GM19240 (cell line): ENCODE data around the gene DLEU7.

Source experiments
- DNase-seq: peaks from one replicate; pipeline ENCODE4 v3.0.0; 2011; ENCODE audit warnings: low spot score; ENCODE audit not compliant: insufficient read length

Gene DLEU7

GRCh38 chr13:50843257-50844083, at the start of gene DLEU7:
DLEU7 (minus strand) TSS chr13:50843692; CDS start chr13:50843646, 46 bp downstream.
- no peak for DNase-seq

DNA sequence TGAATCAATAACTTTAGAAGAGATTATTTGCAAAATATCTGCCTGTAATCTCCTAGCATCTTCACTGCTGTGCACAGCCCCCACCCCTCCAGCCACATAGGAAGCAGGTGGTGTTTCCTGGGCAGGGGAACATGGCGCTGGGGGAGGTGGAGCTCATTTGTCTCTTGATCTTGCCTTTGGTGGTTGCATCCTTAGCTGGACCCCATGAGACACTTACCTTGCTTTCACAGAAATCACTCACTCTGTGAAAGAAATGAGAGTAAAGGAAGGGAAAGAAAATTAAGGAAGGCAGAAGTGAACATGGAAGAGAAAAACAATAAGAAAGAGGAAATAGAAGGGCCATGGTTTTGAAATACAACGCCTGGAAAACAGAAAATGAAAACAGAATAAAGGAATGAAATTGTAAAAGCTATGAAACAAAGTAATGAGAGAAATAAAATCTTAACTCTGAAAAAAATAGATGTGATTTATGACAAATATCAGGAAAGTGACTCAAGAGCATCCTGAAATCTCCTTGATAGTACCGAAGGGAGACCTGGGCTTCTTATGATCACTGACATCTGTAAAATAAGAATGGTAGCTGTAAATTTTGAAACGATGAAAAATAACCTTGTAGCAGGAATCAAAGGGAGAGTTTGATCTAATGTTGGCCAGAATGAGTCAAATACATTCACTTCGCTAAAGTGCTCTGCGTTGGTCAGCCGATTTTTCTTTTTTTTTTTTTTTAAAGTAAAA, 48.9 kb upstream of the DLEU7 start:
- no peak for DNase-seq

- DNase-seq: no peak
These were observed 47.7 kb upstream of the DLEU7 start for GRCh38 chr13:50891206-50891605.

DNA sequence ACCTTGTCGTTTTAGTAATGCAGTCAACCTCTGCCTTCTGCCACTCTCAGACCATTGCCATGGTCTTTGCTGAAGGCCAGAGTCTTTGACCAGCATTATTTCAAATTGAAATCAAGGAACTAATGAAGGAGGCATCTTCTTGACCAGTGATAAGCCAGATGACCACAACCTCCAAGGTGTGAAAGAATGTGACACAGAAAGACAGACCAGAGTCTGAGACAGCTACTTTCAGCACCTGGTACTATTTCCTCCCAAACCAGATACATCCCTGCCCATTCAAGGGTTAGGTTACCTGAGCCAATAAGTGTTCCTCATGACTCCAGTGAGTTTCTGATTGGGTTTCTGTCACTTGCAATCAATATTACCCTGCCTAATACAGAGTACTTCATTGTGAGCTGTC, 45.8 kb upstream of the DLEU7 start:
- no peak for DNase-seq

- DNase-seq: no peak
These were observed 44.9 kb upstream of the DLEU7 start for GRCh38 chr13:50888362-50888761.

DNA sequence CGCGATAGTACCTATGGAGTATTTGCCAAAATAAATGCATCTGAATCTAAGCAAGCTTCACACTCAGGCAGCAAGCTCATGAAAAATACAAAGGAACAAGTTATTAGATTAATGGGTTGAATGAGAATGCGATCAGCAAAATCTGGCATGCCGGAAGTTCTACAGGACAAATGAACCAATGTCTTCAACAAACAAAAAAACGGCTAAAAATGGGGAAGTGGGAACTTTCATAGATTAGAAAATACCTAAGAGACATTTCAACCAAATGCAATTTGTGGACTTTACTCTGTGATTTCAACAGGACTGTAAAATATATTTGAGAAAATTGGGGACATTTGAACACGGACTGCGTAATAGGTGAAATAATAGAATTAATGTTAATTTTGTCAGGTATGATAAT, 43.7 kb upstream of the DLEU7 start:
- no peak for DNase-seq

DNA sequence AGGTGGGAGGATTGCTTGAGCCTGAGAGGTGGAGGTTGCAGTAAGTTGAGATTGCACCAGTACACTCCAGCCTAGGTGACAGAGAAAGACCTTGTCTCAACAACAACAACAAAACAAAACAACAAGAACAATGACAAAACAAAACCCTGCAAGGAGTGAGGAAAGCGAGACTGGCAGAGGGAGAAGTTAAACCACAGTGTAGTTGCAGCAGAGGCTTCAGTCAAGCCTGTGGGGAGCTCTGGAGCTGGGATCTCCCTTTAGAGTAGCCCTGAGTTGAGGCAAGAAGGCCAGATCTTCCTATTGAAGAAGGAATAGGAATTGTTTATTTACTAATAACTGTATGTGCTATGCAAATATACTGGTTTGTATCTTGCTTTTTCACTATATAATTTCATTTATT, 40.8 kb upstream of the DLEU7 start:
- no peak for DNase-seq

DNA sequence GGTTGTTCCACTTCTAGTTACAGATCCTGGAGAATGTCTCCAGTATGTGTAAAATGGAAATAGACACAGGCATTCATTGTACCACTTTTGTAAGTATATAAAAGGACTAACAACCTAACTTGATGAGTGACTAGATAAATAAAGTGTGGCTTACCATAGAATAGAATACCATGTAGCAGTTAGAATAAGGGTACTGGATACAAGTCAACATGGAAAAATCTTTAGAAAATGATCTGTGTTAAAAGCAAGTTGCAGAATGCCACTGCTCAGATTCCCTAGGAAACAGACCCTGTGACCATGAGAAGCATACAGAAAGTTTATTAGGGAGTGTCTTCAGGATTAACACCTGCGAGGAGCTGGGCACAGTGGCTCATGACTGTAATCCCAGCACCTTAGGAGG, 40.2 kb upstream of the DLEU7 start:
- no peak for DNase-seq

DNA sequence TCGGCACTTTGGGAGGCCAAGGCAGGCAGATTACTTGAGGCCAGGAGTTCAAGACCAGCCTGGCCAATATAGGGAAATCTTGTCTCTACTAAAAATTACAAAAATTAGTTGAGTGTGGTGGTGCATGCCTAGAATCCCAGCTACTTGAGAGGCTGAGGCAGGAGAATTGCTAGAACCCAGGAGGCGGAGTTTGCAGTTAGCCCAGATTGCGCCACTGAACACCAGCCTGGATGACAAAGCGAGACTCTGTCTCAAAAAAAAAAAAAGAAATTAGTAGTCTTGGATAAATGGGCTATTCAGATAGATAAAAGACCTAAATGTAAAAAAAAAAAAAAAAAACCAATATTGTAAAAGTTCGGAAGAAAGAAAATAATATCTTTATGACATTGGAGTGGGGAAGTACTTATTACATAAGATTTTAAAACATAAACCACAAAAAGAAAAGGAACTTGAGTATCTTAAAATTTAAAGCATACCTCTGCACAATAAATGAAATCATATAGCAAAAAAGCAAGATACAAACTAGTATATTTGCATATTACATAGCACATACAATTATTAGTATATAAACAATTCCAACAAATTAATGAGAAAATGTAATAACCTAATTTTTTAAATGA, 39.4 kb upstream of the DLEU7 start:
- DNase-seq: no peak

DNA sequence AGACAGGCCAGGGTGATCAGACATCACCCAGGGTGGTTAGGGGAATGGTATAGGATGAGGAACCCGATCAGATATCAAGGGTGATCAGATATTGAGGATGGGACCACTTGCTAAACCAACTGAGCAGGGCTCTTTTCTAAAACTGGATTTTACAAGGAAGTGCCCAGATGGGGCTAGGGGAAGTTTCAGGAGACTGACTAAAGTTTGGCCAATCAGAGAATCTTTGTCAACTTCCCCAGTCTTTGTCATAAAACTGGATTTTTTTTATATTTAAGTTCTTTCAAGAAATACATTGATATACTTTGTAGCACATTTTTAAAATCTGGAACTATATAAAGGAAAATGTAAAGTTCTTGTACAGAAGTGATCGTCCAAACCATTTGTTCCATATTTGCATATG, 30.5 kb upstream of the DLEU7 start:
- DNase-seq: no peak

- no peak for DNase-seq
These were observed 30.0 kb upstream of the DLEU7 start for GRCh38 chr13:50873467-50873866.

DNA sequence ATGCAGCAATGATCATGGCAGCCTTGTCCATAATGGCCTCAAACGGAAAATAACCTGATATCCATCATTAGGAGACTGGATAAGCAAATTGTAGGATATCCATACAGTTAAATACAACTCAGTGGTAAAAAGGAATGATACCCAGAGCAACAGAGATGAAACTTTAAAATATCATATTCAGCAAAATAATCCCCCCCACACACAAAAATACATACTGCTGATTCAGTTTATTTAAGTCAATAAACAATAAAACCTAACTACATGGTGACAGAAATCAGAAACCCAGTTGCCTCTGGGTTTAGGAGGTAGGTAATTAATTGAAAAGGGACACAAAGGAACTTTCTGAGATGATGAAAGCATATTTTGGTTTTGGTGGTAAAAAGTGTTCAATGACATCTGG, 27.9 kb upstream of the DLEU7 start:
- DNase-seq: no peak

DNA sequence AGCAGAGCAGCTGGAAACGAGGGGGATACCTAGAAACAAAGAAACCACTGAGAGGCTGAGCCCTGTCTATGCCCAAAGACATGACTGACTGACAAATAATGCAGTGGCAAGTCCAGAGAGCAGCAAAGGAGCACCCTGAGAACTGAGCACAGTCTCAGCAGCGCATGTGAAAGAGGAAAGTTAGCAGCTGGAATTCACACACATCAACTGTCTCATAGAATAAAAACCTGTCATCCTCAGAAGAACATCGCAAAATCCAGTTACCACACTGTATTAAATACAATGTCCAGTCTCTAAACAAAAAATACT, 24.1 kb upstream of the DLEU7 start:
- no peak for DNase-seq

DNA sequence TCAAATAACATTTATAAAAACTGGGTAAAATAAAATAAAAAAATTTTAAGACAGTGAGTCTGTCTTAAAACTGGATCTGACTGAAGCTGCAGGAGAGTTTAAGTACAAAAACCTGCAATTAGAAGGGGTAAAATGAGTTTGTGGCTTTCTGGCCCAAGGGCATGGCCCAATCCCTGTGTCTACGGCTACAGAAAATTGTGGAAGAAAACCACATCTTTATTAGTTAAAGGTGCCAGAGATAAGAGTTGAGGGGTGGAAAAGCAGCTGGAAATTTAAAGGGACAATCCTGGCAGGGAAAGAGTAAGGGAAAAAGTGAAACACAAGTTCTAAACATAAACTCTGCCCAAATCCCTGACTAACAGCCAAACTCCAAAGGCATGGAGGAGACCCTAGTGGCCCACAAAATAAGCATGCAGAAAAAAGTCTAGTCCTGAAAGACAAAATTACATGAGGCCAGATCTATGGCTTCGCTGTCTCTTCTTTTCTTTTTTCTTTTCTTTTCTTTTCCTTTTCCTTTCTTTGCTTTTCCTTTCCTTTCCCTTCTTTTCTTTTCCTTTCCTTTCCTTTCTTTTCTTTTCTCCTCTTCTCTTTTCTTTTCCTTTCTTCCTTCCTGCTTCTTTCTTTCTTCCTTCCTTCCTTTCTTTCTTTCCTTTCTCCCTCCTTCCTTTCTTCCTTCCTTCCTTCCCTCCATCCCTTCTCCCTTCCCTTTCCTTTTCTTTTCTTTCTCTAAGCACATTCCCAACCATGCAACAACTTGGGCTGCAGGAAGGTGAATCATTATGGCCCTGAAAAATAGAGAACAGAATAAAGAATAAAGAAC, 23.5 kb upstream of the DLEU7 start:
- no peak for DNase-seq

GRCh38 chr13:50864492-50864891, 21.0 kb upstream of the DLEU7 start:
- DNase-seq: no peak

- no peak for DNase-seq
These were observed 12.2 kb upstream of the DLEU7 start for GRCh38 chr13:50855681-50856080.

DNA sequence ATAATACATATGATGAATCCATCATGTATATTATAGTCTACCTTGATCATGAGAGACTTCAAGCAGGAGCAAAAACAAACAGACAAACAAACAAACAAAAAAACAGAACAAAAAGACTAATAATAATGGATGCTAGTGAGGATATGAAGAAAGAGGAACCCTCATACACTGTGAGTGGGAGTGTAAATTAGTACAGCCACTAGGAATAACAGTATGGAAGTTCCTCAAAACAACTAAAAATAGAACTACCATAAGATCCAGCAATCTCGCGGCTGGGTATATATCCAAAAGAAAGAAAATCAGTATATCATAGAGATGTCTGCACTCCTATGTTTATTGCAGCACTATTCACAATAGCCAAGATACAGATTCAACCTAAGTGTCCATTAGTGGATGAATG, 7.0 kb upstream of the DLEU7 start:
- DNase-seq: no peak

DNA sequence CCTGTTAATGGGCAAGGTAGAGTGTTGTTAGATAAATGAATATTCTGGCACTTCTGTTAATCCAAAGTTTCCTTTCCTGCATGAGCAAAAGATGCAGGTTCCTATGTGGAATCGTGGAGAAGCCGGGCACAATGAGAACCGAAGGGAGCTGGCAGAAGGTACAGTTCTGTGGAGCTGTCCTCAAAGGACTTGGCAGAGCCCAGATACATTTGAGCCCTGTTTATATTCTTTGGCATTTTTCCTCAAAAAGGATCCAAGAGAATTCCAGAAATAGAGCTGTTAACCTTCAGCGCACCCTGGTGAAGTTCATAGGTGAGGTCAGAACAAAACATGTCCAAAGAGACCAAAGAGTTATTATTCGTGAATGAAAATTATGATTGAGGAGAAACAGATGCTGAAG, 4.0 kb upstream of the DLEU7 start:
- DNase-seq: no peak

DNA sequence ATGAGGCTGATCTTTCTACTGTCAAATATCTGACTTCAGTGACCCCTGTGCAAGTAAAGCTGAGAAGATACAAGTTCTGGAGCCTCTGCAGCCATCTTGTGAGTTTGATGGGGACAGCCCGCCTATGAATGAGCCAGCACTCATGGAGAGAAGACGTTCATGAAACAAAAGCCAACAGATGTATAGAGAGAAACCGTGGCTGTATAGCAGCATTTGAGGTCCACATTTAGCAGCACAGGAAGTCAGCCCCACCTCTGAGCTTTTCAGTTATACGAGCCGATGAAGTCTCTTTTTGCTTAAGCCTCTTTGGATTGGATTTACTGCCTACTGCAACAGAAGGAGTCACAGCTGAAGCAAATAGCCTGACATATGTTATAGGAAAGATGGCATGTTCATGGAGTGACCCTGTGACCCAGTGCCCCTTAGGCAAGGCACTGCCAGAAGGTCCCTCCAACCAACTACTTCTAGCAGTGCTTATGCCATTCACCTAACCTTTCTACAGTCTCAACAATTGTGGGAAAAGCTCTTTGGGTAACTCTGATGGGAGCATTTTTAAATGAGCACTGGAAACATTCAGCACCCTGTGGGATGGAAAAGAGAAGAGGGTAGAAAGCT, 3.5 kb upstream of the DLEU7 start:
- DNase-seq: no peak

DNA sequence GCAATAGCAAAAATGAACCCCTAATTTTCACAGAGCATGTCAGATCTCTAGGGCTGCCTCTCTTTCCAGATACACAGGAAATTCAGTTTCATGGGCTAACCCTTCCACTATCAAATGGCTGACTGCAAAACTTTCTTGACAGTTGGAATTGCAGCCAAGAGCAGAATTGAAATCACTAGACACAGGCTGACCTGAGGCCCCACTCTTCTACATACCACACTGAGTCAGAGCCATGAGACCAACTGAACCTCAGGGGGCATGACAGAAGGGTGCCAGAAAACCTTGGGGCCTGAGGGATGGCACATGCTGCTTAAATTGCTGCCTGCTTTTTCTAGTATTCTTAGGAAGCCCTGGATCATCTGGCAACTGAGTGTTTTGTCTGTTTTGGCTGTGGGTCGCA, 1.7 kb upstream of the DLEU7 start:
- DNase-seq: no peak

- DNase-seq: no peak
These were observed 788 bp upstream of the DLEU7 start for GRCh38 chr13:50844084-50844875.
